Ureter (tissue), 1 donor: ENCODE results near the gene GFOD1. TPM values are rescaled to one million over a fixed set of nuclear protein-coding genes. Genes with fewer than 3 reads are reported as not detected.

ENCODE experiments used
- DNase-seq: peaks from one replicate; pipeline ENCODE4 v3.0.0-alpha.2; 2020; ENCODE audit warnings: low spot score
- total RNA-seq: library from RNA; stranded (reverse); gene quantifications from one replicate; pipeline ENCODE4 v1.2.4, GENCODE V29; 2023
- donor health status: DM: yes; HTN: yes; CAD: no.

Gene GFOD1
- total RNA-seq, 1 donor from 2014 or later, result 19.3 TPM

- no peak for DNase-seq
Measured at GRCh38 chr6:13319891-13320564, 167.4 kb downstream of the GFOD1 start.

- DNase-seq, result no peak
Measured at GRCh38 chr6:13318821-13319220, 168.6 kb downstream of the GFOD1 start.

GRCh38 chr6:13315896-13316295, 171.5 kb downstream of the GFOD1 start:
- DNase-seq, result no peak

GRCh38 chr6:13314806-13315205, 172.6 kb downstream of the GFOD1 start:
- DNase-seq, result no peak

GRCh38 chr6:13311155-13311554, 176.2 kb downstream of the GFOD1 start:
- DNase-seq, result no peak

GRCh38 chr6:13308332-13308731, 179.1 kb downstream of the GFOD1 start:
- no peak for DNase-seq

Other genes starting within 250 kb of the GFOD1 start
- 15.6 TPM for gene TBC1D7, start 159.1 kb downstream of the GFOD1 start, total RNA-seq
- 20.4 TPM for gene SIRT5, start 87.0 kb upstream of the GFOD1 start, total RNA-seq
- 56.9 TPM for gene NOL7, start 127.7 kb upstream of the GFOD1 start, total RNA-seq
- gene RANBP9, start 224.2 kb upstream of the GFOD1 start, total RNA-seq, result 41.7 TPM